HepG2 (cell line): ENCODE results near the gene CCDC175. TPM values are rescaled to one million over a fixed set of nuclear protein-coding genes. Genes with fewer than 3 reads are reported as not detected.

Source experiments
- ATAC-seq: fragments of 200-7000 bp; cut with Tn5 transposase; 3 replicates; pipeline ENCODE4 v1.9.1; 2020; ENCODE audit warnings: mild to moderate bottlenecking, moderate library complexity
- BruUV-seq: library from RNA; stranded (reverse); fragments of 400-500 nt; replicated peaks from 2 replicates; lab custom pipeline; 2021; lab: Mats Ljungman, UMichigan
- CTCF ChIA-PET: fragments of 300-600 bp; formaldehyde crosslinking; extraction: SDS; loops from one replicate; lab custom pipeline; 2021; ENCODE audit warnings: low total read pairs, inconsistent platforms, low intra/inter-chr PET ratio; lab: Yijun Ruan, JAX
- POLR2A ChIA-PET: fragments of 350-600 bp; sonication (Branson Sonifier 250); formaldehyde crosslinking; loops from one replicate; lab custom pipeline; 2020; ENCODE audit warnings: antibody characterized with exemption, inconsistent platforms; lab: Yijun Ruan, JAX
- DNase-seq: peaks from one replicate; pipeline ENCODE4 v3.0.0-alpha.2; 2015; ENCODE audit warnings: low spot score
- FAIRE-seq: peaks from 3 replicates; lab custom pipeline; 2011; peaks lifted over from hg19 to GRCh38; lab: Jason Lieb, UNC
- H2AFZ ChIP-seq: one replicate; pipeline ENCODE4 v1.6.1; 2011; ENCODE audit warnings: low read length, inconsistent platforms
- H3K27ac ChIP-seq: fragments of 300-600 bp; 3 replicates; pipeline ENCODE4 v1.8.0; 2011; ENCODE audit warnings: mixed run types, mild to moderate bottlenecking, mixed read lengths, low read length, inconsistent platforms; ENCODE audit not compliant: insufficient read depth; ENCODE audit errors: extremely low read length
- H3K27me3 ChIP-seq, 2 experiments: fragments of 200-600 bp in 1 of 2; 2 replicates in 1 of 2; 3 replicates in 1 of 2; pipeline versions ENCODE4 v1.6.0 to v1.8.0; 2011; ENCODE audit warnings: low read length in 2 of 2, mild to moderate bottlenecking in 2 of 2, moderate library complexity in 2 of 2, inconsistent platforms in 1 of 2; ENCODE audit not compliant: insufficient read depth in 2 of 2, control insufficient read depth in 1 of 2
- H3K36me3 ChIP-seq, 2 experiments: fragments of 200-600 bp in 1 of 2; replicated peaks in 1 of 2; 2 replicates in 1 of 2; 3 replicates in 1 of 2; pipeline versions ENCODE4 v1.5.1 to v1.8.0; 2011; ENCODE audit warnings: low read length in 2 of 2, inconsistent platforms in 1 of 2; ENCODE audit not compliant: insufficient read depth in 2 of 2, control insufficient read depth in 1 of 2
- H3K4me1 ChIP-seq: 2 replicates; pipeline ENCODE4 v1.5.1; 2012; ENCODE audit warnings: low read length, inconsistent platforms; ENCODE audit not compliant: insufficient read depth
- H3K4me2 ChIP-seq: 2 replicates; pipeline ENCODE4 v1.6.0; 2011; ENCODE audit warnings: low read depth, low read length, inconsistent platforms
- H3K4me3 ChIP-seq, 3 experiments: fragments of 200-600 bp in 1 of 3; sonication (generic), shearing (Covaris generic) in 1 of 3; replicated peaks in 1 of 3; 2 replicates each; pipeline ENCODE4 v1.5.1; 2011 to 2016; ENCODE audit warnings: low read length in 3 of 3, inconsistent platforms in 2 of 3, low read depth in 2 of 3, mild to moderate bottlenecking in 2 of 3, control low read depth in 1 of 3, mixed read lengths in 1 of 3; ENCODE audit not compliant: insufficient read depth in 1 of 3
- H3K79me2 ChIP-seq: one replicate; pipeline ENCODE4 v1.6.1; 2011; ENCODE audit warnings: low read length, inconsistent platforms; ENCODE audit not compliant: insufficient read depth
- H3K9ac ChIP-seq: 2 replicates; pipeline ENCODE4 v1.6.0; 2011; ENCODE audit warnings: mild to moderate bottlenecking, low read depth, low read length, inconsistent platforms; ENCODE audit not compliant: insufficient read depth
- H3K9me3 ChIP-seq: 2 replicates; pipeline ENCODE4 v1.5.1; 2012; ENCODE audit warnings: mild to moderate bottlenecking, low read length
- H4K20me1 ChIP-seq: 2 replicates; pipeline ENCODE4 v1.6.0; 2011; ENCODE audit warnings: inconsistent platforms, mild to moderate bottlenecking, low read length, moderate library complexity; ENCODE audit not compliant: insufficient read depth
- HOXA9 ChIP-seq: sonication (generic); formaldehyde crosslinking; IDR thresholded peaks from 2 replicates; pipeline ENCODE4 v1.8.1; 2022; ENCODE audit warnings: missing genetic modification reagents, mild to moderate bottlenecking, moderate library complexity, borderline replicate concordance
- NRL ChIP-seq: sonication (generic); formaldehyde crosslinking; IDR thresholded peaks from 2 replicates; pipeline ENCODE4 v1.5.0; 2020; ENCODE audit warnings: missing genetic modification reagents, mild to moderate bottlenecking, moderate library complexity, borderline replicate concordance
- RELA ChIP-seq: sonication (generic); formaldehyde crosslinking; IDR thresholded peaks from 2 replicates; pipeline ENCODE4 v1.4.0; 2020; ENCODE audit warnings: missing genetic modification reagents
- SAP130 ChIP-seq: IDR thresholded peaks from 2 replicates; pipeline ENCODE4 v1.6.1; 2016; ENCODE audit warnings: low read depth
- ZEB1 ChIP-seq: IDR thresholded peaks from 2 replicates; pipeline ENCODE4 v1.6.1; 2012; ENCODE audit warnings: mild to moderate bottlenecking, low read depth, inconsistent platforms; ENCODE audit not compliant: insufficient replicate concordance
- ZFP37 ChIP-seq: sonication (generic); formaldehyde crosslinking; IDR thresholded peaks from 2 replicates; pipeline ENCODE4 v1.4.0; 2020; ENCODE audit warnings: missing genetic modification reagents, borderline replicate concordance
- ZNF225 ChIP-seq: sonication (generic); formaldehyde crosslinking; IDR thresholded peaks from 2 replicates; pipeline ENCODE4 v1.4.0; 2020; ENCODE audit warnings: mild to moderate bottlenecking, missing genetic modification reagents
- ZNF776 ChIP-seq: sonication (generic); formaldehyde crosslinking; IDR thresholded peaks from 2 replicates; pipeline ENCODE4 v1.4.0; 2020; ENCODE audit warnings: mild to moderate bottlenecking, missing genetic modification reagents
- ZNF850 ChIP-seq: sonication (generic); formaldehyde crosslinking; conservative IDR thresholded peaks from 2 replicates; pipeline ENCODE4 v1.9.0; 2021; ENCODE audit warnings: mild to moderate bottlenecking, missing genetic modification reagents
- WGBS: methylation state at CpG from one replicate; pipeline ENCODE4 v1.1.6; 2017; ENCODE audit warnings: low lambda C conversion rate; 5-methylcytosine and 5-hydroxymethylcytosine counted together
- in situ Hi-C: cut with HindIII; loops from 2 replicates; pipeline ENCODE4 v1.10.0; 2017; ENCODE audit warnings: low pct_unique_long_range_greater_than_20kb; ENCODE audit not compliant: extremely low pct_ligation_motif_present
- intact Hi-C: fragments of 100-400 bp; cut with micrococcal nuclease; formaldehyde crosslinking; loops from one replicate; pipeline ENCODE4 v1.10.0; 2022; ENCODE audit not compliant: unreplicated experiment
- polyA plus RNA-seq, 8 experiments: library from polyadenylated mRNA; depleted of rRNA in 3 of 8; stranded (reverse) in 7 of 8; unstranded in 1 of 8; fragments of >200 nt; fragmentation: Illumina TruSeq in 4 of 8; extraction: Trizol in 4 of 8; gene quantifications; 2 replicates each; pipeline versions ENCODE4 v1.2.1 to v1.2.3, GENCODE V29; 2011 to 2016; ENCODE audit warnings: low read depth in 4 of 8, missing spikeins in 1 of 8, mixed read lengths in 1 of 8; ENCODE audit not compliant: insufficient read depth in 1 of 8
- total RNA-seq, 5 experiments: library from RNA; depleted of rRNA; stranded (reverse); fragments of >200 nt; fragmentation: Illumina TruSeq; extraction: Trizol; gene quantifications; 2 replicates each; pipeline ENCODE4 v1.2.3, GENCODE V29; 2016; ENCODE audit warnings: low read depth in 1 of 5
- TF ChIP-seq, protein P1 (sequence below): sonication (generic); formaldehyde crosslinking; IDR thresholded peaks from 2 replicates; pipeline ENCODE4 v1.8.1; 2023; ENCODE audit warnings: missing genetic modification reagents, inconsistent platforms, borderline replicate concordance

Gene CCDC175
- total and polyA plus RNA-seq, 2 of the 13 experiments (the other 11 are each of a cell fraction or from before 2014, with no cell fraction given): not detected

GRCh38 chr14:59492384-59492783 is 84.2 kb downstream of the CCDC175 start:
- no peaks in the 10 kb centered on the region for H4K20me1 ChIP-seq
- in situ Hi-C loops: no loop called here
- H3K27me3 ChIP-seq: no peaks in the 10 kb centered on the region
- no peaks in the 10 kb centered on the region for H3K9me3 ChIP-seq
- no peak overlapping the region for H3K4me3 ChIP-seq
- peaks cover 16 to 48% of the 10 kb centered on the region in 2 experiments; a peak in 4 of 5 replicates for H3K36me3 ChIP-seq
- H2AFZ ChIP-seq: no peak overlapping the region
- peaks cover 2% of the 10 kb centered on the region for H3K79me2 ChIP-seq
- no peak for TF ChIP-seq ZNF850 (CRISPR knock-in tag)
- no peak for TF ChIP-seq SAP130 (CRISPR knock-in tag)
- no peak for TF ChIP-seq ZFP37 (CRISPR knock-in tag)
- TF ChIP-seq, all 625 proteins: peak for 0
- H3K4me2 ChIP-seq: no peak overlapping the region
- H3K4me1 ChIP-seq: no peaks in the 10 kb centered on the region; the same call in 1 of the 2 replicates
- POLR2A ChIA-PET: no interaction called here
- DNase-seq (no peak), FAIRE-seq (no peak), ATAC-seq (no peak)
- no peak overlapping the region for H3K27ac ChIP-seq
- 89% methylated on average over 1 of the region's 1 CpG for WGBS
- no TSS peak for BruUV-seq
- no peak overlapping the region for H3K9ac ChIP-seq
- intact Hi-C loops: no loop called here
- CTCF ChIA-PET: no interaction called here

GRCh38 chr14:59490756-59491155 is 85.9 kb downstream of the CCDC175 start:
- CTCF ChIA-PET: no interaction called here

More at GRCh38 chr14:59490756-59491155, 85.9 kb downstream of the CCDC175 start:
- in situ Hi-C loops (no loop called here), intact Hi-C loops (no loop called here)
- Histone ChIP-seq H3K27me3 (no peaks in the 10 kb centered on the region), H3K27ac (no peak overlapping the region), H4K20me1 (no peaks in the 10 kb centered on the region), H3K4me2 (no peak overlapping the region), H3K36me3 (peaks cover 15 to 43% of the 10 kb centered on the region in 2 experiments; a peak in 4 of 5 replicates), H3K79me2 (peaks cover 9% of the 10 kb centered on the region), H3K4me3 (no peak overlapping the region), H2AFZ (no peak overlapping the region), H3K9ac (no peak overlapping the region), H3K9me3 (no peaks in the 10 kb centered on the region), H3K4me1 (peaks cover 9% of the 10 kb centered on the region)
- WGBS: 97% methylated on average over 3 of the region's 3 CpGs
- POLR2A ChIA-PET: no interaction called here
- BruUV-seq: no TSS peak
- no peak for TF ChIP-seq ZNF776 (CRISPR knock-in tag)
- no peak for TF ChIP-seq ZEB1
- TF ChIP-seq HOXA9: no peak
- TF ChIP-seq RELA: no peak
- TF ChIP-seq ZNF225 (CRISPR knock-in tag): no peak
- TF ChIP-seq, protein P1, sequence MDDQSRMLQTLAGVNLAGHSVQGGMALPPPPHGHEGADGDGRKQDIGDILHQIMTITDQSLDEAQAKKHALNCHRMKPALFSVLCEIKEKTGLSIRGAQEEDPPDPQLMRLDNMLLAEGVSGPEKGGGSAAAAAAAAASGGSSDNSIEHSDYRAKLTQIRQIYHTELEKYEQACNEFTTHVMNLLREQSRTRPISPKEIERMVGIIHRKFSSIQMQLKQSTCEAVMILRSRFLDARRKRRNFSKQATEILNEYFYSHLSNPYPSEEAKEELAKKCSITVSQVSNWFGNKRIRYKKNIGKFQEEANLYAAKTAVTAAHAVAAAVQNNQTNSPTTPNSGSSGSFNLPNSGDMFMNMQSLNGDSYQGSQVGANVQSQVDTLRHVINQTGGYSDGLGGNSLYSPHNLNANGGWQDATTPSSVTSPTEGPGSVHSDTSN (CRISPR knock-in tag): no peak
- no peak for TF ChIP-seq NRL
- FAIRE-seq (no peak), ATAC-seq (no peak), DNase-seq (no peak)
